ENCODE measurements around the gene APLF.
"Not testable (repeated sequence)": the region's sequence is repeated elsewhere in the genome, so short reads cannot be mapped to it uniquely, and the experiment has no call there.

Gene APLF

DNA sequence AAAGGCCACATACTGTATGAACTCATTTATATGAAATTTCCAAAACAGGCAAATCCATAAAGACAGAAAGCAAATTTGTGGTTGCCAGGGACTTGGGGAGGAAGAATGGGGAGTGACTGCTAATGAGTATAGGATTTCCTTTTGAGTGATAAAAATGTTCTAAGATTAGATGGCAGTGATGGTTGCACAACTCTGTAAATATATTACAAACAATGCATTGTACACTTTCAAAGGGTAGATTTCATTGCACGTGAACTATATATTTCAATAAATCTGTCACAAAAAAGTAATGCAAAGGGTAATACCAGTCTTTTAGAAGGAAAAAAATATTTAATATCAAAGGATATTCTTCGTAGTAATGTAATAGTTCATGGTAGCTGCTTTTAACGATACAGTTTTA, 112.3 kb downstream of the APLF start:
- DNase-seq (ENCODE audit: low spot score), result no peak

DNA sequence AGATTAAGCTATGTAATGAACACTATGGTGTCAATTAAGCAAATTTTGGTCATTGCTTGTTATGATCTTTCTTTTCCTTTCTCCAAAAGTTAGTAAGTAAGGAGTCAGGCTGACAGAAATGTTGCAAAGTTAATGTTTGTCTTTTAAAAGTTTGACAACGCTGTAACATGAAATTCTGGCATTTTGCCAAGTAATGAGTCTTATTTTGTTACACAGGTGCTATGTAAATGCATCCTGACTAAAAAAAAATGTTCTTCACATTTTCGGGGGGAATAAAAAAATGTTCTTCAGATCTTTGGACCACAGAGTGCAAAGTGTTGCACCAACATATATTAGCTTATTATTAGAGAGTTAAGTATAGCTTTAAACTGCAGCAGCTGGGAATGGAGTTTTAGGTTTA, 121.2 kb downstream of the APLF start:
- peak; percentile 29 for DNase-seq (ENCODE audit: low spot score)

- no peak for DNase-seq (ENCODE audit: low spot score)
Observed at GRCh38 chr2:68589963-68590362, 122.6 kb downstream of the APLF start.

- no peak for DNase-seq (ENCODE audit: low spot score)
Observed at GRCh38 chr2:68590702-68591101, 123.3 kb downstream of the APLF start.

- DNase-seq (ENCODE audit: low spot score), result no peak
Observed at GRCh38 chr2:68591225-68591624, 123.8 kb downstream of the APLF start.

DNA sequence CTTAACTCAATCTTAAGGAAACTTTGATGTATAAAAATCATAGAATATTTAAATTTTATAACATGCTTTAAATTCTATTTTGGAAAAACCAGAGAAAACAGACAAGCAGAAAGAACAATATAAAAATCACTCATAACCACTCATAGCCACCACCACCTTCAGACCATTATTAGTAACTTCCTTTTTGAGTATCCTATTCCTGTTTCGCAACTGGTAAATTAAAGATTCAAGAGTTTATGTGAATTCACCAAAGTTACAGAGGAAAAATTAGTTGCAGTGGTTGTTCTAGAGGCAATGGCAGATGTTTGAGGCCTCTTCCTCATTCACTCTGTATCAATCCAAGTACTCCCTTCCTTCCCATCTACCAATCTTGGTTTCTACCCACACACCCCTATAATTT, 126.7 kb downstream of the APLF start:
- DNase-seq (ENCODE audit: low spot score), result no peak

GRCh38 chr2:68594674-68595492, 127.5 kb downstream of the APLF start:
- DNase-seq (ENCODE audit: low spot score), result peak; percentile 82

DNA sequence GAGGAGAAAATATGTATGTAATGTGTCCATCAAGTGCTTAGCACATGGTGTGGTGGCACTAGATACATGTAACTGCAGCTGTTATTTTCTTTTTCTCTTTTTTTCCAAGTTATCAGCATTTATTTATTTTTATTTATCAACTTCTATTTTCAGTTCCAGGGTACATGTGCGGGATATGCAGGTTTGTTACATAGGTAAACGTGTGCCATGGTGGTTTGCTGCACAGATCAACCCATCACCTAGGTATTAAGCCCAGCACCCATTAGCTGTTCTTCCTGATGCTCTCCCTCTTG, 128.1 kb downstream of the APLF start:
- not testable (repeated sequence) for DNase-seq (ENCODE audit: low spot score)

DNA sequence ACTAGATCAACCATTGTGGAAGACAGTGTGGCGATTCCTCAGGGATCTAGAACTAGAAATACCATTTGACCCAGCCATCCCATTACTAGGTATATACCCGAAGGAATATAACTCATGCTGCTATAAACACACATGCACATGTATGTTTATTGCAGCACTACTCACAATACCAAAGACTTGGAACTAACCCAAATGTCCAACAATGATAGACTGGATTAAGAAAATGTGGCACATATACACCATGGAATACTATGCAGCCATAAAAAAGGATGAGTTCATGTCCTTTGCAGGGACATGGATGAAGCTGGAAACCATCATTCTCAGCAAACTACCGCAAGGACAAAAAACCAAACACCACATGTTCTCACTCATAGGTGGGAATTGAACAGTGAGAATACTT, 133.1 kb downstream of the APLF start:
- DNase-seq (ENCODE audit: low spot score), result not testable (repeated sequence)

- DNase-seq (ENCODE audit: low spot score), result no peak
Observed at GRCh38 chr2:68603059-68603458, 135.7 kb downstream of the APLF start.

DNA sequence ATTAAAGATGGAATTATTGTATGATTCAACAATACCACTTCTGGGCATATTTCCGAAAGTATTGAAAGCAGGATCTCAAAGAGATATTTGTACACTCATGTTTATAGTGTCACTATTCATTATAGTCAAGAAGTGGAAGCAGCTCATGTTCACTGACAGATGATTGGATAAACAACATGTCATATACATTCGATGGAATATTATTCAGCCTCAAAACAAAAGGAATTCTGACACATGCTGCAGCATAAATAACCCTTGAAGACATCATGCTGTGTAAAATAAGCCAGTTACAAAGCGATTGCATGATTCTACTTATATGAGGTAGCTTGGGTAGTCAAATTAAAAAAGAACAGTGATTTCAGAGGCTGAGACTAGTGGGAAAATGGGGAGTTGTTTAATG, 136.7 kb downstream of the APLF start:
- no peak for DNase-seq (ENCODE audit: low spot score)

- no peak for DNase-seq (ENCODE audit: low spot score)
Observed at GRCh38 chr2:68605939-68606338, 138.6 kb downstream of the APLF start.

DNA sequence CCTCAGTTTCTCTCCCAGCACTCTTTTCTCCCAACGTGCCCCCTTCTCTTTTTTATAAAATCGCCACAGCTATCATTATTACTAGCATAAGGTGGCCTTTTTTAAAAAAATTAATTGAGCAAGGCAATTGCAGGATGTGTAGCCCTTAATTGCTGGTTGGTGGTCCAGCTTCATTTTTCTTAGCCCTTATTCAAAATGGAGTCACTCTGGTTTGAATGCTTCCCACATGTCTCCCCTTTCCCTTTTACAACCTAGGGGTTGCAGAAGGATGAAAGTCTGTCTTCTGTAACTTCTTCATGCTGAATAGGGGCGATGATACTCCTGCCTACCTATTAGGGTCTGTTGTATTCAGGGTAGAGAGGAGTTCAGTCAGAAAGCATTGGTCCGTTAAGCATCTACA, 139.4 kb downstream of the APLF start:
- no peak for DNase-seq (ENCODE audit: low spot score)

- no peak for DNase-seq (ENCODE audit: low spot score)
Observed at GRCh38 chr2:68607837-68608236, 140.5 kb downstream of the APLF start.

DNA sequence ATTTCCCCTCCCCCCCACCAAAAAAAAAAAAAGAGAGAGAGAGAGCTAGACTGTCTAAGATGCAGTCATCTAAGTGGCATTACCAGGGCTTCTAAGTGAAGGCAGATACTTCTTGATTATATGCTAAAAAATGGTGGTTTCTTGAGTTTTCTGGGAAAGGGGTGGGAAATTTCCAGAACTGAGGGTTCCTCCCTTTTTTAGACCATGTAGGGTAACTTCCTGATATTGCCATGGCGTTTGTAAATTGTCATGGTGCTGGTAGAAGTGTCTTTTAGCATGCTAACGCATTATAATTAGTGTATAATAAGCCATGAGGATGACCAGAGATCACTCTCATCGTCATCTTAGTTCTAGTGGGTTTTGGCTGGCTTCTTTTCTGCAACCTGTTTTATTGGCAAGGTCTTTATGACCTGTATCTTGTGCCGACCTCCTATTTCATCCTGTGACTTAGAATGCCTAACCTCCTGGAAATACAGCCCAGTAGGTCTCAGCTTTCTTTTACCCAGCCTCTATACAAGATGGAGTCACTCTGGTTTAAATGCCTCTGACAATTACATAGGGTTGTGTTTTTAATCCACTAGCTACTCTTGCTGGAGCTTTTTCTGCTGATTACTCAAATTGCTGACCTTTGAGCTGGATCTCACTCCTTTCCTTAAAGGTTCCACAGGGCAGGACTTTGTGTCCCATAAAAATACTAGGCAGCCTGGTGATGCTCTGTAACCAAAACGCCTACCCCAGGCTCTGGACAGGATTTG, 145.6 kb downstream of the APLF start:
- DNase-seq (ENCODE audit: low spot score), result no peak

GRCh38 chr2:68620772-68621171, 153.4 kb downstream of the APLF start:
- no peak for DNase-seq (ENCODE audit: low spot score)

GRCh38 chr2:68623820-68624219, 156.4 kb downstream of the APLF start:
- no peak for DNase-seq (ENCODE audit: low spot score)

- DNase-seq (ENCODE audit: low spot score), result no peak
Observed at GRCh38 chr2:68627615-68628014, 160.2 kb downstream of the APLF start.
